PC-3 (cell line): ENCODE results near the gene CEP131. TPM values are rescaled to one million over a fixed set of nuclear protein-coding genes. Genes with fewer than 3 reads are reported as not detected.

ENCODE experiments used
- ATAC-seq: fragments of 200-7000 bp; cut with Tn5 transposase; 2 replicates; pipeline ENCODE4 v1.9.1; 2020; ENCODE audit warnings: mild to moderate bottlenecking, moderate library complexity
- BruUV-seq: library from RNA; stranded (reverse); fragments of 400-500 nt; replicated peaks from 2 replicates; lab custom pipeline; 2021; lab: Mats Ljungman, UMichigan
- CTCF ChIA-PET: fragments of 300-600 bp; sonication (Branson Sonifier 250); formaldehyde crosslinking; loops from one replicate; lab custom pipeline; 2022; ENCODE audit warnings: antibody characterized with exemption; lab: Charles Lee
- POLR2A ChIA-PET: fragments of 300-600 bp; sonication (Branson Sonifier 250); formaldehyde crosslinking; loops from one replicate; lab custom pipeline; 2022; ENCODE audit warnings: antibody characterized with exemption; ENCODE audit not compliant: unreplicated experiment; lab: Charles Lee
- DNase-seq: peaks from one replicate; pipeline ENCODE4 v3.0.0-alpha.2; 2015
- H2AFZ ChIP-seq: fragments of 300-600 bp; sonication (generic); 2 replicates; pipeline ENCODE4 v1.6.0; 2016; ENCODE audit warnings: antibody characterized with exemption, low read length
- H3F3A ChIP-seq: fragments of 300-600 bp; sonication (generic); one replicate; pipeline ENCODE4 v1.6.0; 2017; ENCODE audit warnings: antibody characterized with exemption, low read length, control low read depth, mild to moderate bottlenecking; ENCODE audit not compliant: unreplicated experiment
- H3K27ac ChIP-seq: fragments of 300-600 bp; sonication (generic); 2 replicates; pipeline ENCODE4 v1.5.1; 2016; ENCODE audit warnings: mild to moderate bottlenecking, low read length
- H3K27me3 ChIP-seq: fragments of 300-600 bp; sonication (generic); 2 replicates; pipeline ENCODE4 v1.6.1; 2016; ENCODE audit warnings: low read length, mixed read lengths
- H3K36me3 ChIP-seq: fragments of 300-600 bp; sonication (generic); 2 replicates; pipeline ENCODE4 v1.6.1; 2016; ENCODE audit warnings: low read depth, mixed run types, low read length, mixed read lengths
- H3K4me1 ChIP-seq: fragments of 300-600 bp; sonication (generic); 2 replicates; pipeline ENCODE4 v1.5.1; 2016; ENCODE audit warnings: low read length; ENCODE audit not compliant: insufficient read depth
- H3K4me2 ChIP-seq: fragments of 300-600 bp; sonication (generic); 2 replicates; pipeline ENCODE4 v1.6.0; 2016; ENCODE audit warnings: low read length
- H3K4me3 ChIP-seq: fragments of 300-600 bp; sonication (generic); 2 replicates; pipeline ENCODE4 v1.5.1; 2016; ENCODE audit warnings: mild to moderate bottlenecking, low read length, mixed read lengths
- H3K79me2 ChIP-seq: fragments of 300-600 bp; sonication (generic); 2 replicates; pipeline ENCODE4 v1.6.1; 2017; ENCODE audit warnings: low read length, mixed read lengths
- H3K9ac ChIP-seq: fragments of 300-600 bp; sonication (generic); 2 replicates; pipeline ENCODE4 v1.6.0; 2016; ENCODE audit warnings: mild to moderate bottlenecking, low read length
- H3K9me2 ChIP-seq: fragments of 300-600 bp; sonication (generic); replicated peaks from 2 replicates; pipeline ENCODE4 v1.6.1; 2016; ENCODE audit warnings: mixed run types, low read length, mixed read lengths
- H3K9me3 ChIP-seq: fragments of 300-600 bp; sonication (generic); 2 replicates; pipeline ENCODE4 v1.6.1; 2016; ENCODE audit warnings: low read length, mixed read lengths
- H4K20me1 ChIP-seq: fragments of 300-600 bp; sonication (generic); 2 replicates; pipeline ENCODE4 v1.6.1; 2016; ENCODE audit warnings: low read length, mixed read lengths
- CTCF ChIP-seq: fragments of 300-600 bp; sonication (generic); conservative IDR thresholded peaks from 2 replicates; pipeline ENCODE4 v1.5.1; 2017; ENCODE audit warnings: antibody characterized with exemption, low read depth, mild to moderate bottlenecking, low read length
- EZH2 ChIP-seq: fragments of 300-600 bp; sonication (generic); IDR thresholded peaks from one replicate; pipeline ENCODE4 v1.6.1; 2017; ENCODE audit warnings: antibody characterized with exemption, mild to moderate bottlenecking, low read length; ENCODE audit not compliant: unreplicated experiment
- EZH2phosphoT487 ChIP-seq: fragments of 300-600 bp; sonication (generic); IDR thresholded peaks from 2 replicates; pipeline ENCODE4 v1.6.1; 2018; ENCODE audit warnings: mild to moderate bottlenecking, antibody characterized with exemption, low read length, borderline replicate concordance
- intact Hi-C: fragments of 100-400 bp; cut with micrococcal nuclease; formaldehyde crosslinking; loops from 2 replicates; pipeline ENCODE4 v1.9.0; 2023
- total RNA-seq: library from RNA; depleted of rRNA; stranded (reverse); fragments of >200 nt; gene quantifications from 2 replicates; pipeline ENCODE4 v1.2.3, GENCODE V29; 2014

Gene CEP131
- total RNA-seq, 1 experiment from 2014 or later = 32.1 TPM

- no peaks in the 10 kb centered on the region for H3F3A ChIP-seq
- TF ChIP-seq EZH2 = no peak
- no peak for TF ChIP-seq EZH2phosphoT487
- TF ChIP-seq CTCF = no peak
- H3K36me3 ChIP-seq = peaks cover 6% of the 10 kb centered on the region; the same call in 1 of the 2 replicates
- POLR2A ChIA-PET = no interaction called here
- H3K4me3 ChIP-seq = no peak overlapping the region
- no peak overlapping the region for H3K4me2 ChIP-seq
- DNase-seq (no peak), ATAC-seq (no peak)
- no peak overlapping the region for H3K27ac ChIP-seq
- no peaks in the 10 kb centered on the region for H4K20me1 ChIP-seq
- H3K27me3 ChIP-seq = no peaks in the 10 kb centered on the region
- no peaks in the 10 kb centered on the region for H3K79me2 ChIP-seq
- H3K9me3 ChIP-seq = no peaks in the 10 kb centered on the region
- H3K4me1 ChIP-seq = no peaks in the 10 kb centered on the region
- intact Hi-C loops = no loop called here
- BruUV-seq = no TSS peak
- H3K9me2 ChIP-seq = no peaks in the 10 kb centered on the region
- no peak overlapping the region for H3K9ac ChIP-seq
- CTCF ChIA-PET = no interaction called here
- no peak overlapping the region for H2AFZ ChIP-seq
These were observed 38.3 kb upstream of the CEP131 start for GRCh38 chr17:81261096-81261495.

- no peak overlapping the region for H3K9ac ChIP-seq
- H3K4me2 ChIP-seq = no peak overlapping the region
- H3K4me1 ChIP-seq = no peaks in the 10 kb centered on the region
- no peaks in the 10 kb centered on the region for H3K27me3 ChIP-seq
- no peak for DNase-seq
- H3K27ac ChIP-seq = no peak overlapping the region
- H2AFZ ChIP-seq = no peak overlapping the region
- TF ChIP-seq CTCF (no peak), EZH2 (no peak), EZH2phosphoT487 (no peak)
- ChIA-PET CTCF (no interaction called here), POLR2A (no interaction called here)
- no peaks in the 10 kb centered on the region for H3K79me2 ChIP-seq
- H3F3A ChIP-seq = no peaks in the 10 kb centered on the region
- ATAC-seq = no peak
- H3K4me3 ChIP-seq = no peak overlapping the region
- no peaks in the 10 kb centered on the region for H4K20me1 ChIP-seq
- no peaks in the 10 kb centered on the region for H3K9me3 ChIP-seq
- no peaks in the 10 kb centered on the region for H3K9me2 ChIP-seq
- H3K36me3 ChIP-seq = peaks cover 6% of the 10 kb centered on the region
- intact Hi-C loops = no loop called here
- BruUV-seq = no TSS peak
These were observed 37.9 kb upstream of the CEP131 start for GRCh38 chr17:81260641-81261040.

- intact Hi-C loops = no loop called here
- Histone ChIP-seq H2AFZ (no peak overlapping the region), H3K36me3 (peaks cover 6% of the 10 kb centered on the region), H3K27me3 (no peaks in the 10 kb centered on the region), H3F3A (no peaks in the 10 kb centered on the region), H3K4me1 (0 out of 2 replicates have a peak, but pooled peaks cover 2% of the 10 kb centered on the region), H3K9ac (no peak overlapping the region), H3K27ac (no peak overlapping the region), H3K9me3 (no peaks in the 10 kb centered on the region), H3K79me2 (no peaks in the 10 kb centered on the region), H4K20me1 (no peaks in the 10 kb centered on the region), H3K9me2 (no peaks in the 10 kb centered on the region), H3K4me3 (no peak overlapping the region), H3K4me2 (no peak overlapping the region)
- no TSS peak for BruUV-seq
- DNase-seq = no peak
- ATAC-seq = no peak
- TF ChIP-seq EZH2phosphoT487 (no peak), CTCF (no peak), EZH2 (no peak)
- ChIA-PET POLR2A (no interaction called here), CTCF (no interaction called here)
These were observed 37.4 kb upstream of the CEP131 start for GRCh38 chr17:81260171-81260570.
